Loucy (cell line): Measurements from ENCODE around the gene HADH.

Experiments
- EZH2phosphoT487 ChIP-seq: fragments of 200-600 bp; IDR thresholded peaks from 2 replicates; pipeline ENCODE4 v1.6.1; 2018; ENCODE audit warnings: antibody characterized with exemption, mild to moderate bottlenecking, moderate library complexity, borderline replicate concordance
- TF ChIP-seq, protein P1 (sequence below): fragments of 200-600 bp; sonication (generic); conservative IDR thresholded peaks from 2 replicates; pipeline ENCODE4 v1.5.1; 2014; ENCODE audit warnings: mild to moderate bottlenecking, antibody characterized with exemption, low read length

DNA sequence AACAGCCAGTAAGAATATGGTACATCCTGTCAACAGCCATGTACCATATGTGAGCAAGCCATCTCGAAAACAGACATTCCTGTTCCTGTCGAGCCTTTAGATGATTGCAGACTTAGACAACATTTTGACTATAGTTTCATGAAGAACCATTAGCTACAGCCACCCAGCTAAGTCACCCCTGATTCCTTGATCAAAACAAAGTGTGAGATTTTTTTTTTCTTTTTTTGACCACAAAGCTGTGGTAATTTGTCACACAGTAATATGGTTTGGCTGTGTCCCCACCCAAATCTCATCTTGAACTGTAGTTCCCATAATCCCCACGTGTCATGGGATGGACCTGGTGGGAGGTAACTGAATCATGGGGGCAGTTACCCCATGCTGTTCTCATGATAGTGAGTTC is 15.2 kb upstream of the HADH start:
- TF ChIP-seq, protein P1, sequence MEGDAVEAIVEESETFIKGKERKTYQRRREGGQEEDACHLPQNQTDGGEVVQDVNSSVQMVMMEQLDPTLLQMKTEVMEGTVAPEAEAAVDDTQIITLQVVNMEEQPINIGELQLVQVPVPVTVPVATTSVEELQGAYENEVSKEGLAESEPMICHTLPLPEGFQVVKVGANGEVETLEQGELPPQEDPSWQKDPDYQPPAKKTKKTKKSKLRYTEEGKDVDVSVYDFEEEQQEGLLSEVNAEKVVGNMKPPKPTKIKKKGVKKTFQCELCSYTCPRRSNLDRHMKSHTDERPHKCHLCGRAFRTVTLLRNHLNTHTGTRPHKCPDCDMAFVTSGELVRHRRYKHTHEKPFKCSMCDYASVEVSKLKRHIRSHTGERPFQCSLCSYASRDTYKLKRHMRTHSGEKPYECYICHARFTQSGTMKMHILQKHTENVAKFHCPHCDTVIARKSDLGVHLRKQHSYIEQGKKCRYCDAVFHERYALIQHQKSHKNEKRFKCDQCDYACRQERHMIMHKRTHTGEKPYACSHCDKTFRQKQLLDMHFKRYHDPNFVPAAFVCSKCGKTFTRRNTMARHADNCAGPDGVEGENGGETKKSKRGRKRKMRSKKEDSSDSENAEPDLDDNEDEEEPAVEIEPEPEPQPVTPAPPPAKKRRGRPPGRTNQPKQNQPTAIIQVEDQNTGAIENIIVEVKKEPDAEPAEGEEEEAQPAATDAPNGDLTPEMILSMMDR, result no peak
- TF ChIP-seq EZH2phosphoT487, result no peak
